GM18505 (cell line): Measurements from ENCODE around the gene CDPF1.

Experiments
- ATAC-seq: cut with Tn5 transposase; IDR thresholded peaks from one replicate; pipeline ENCODE4 v1.9.1; 2021; ENCODE audit not compliant: unreplicated experiment
- POLR2A ChIP-seq: IDR thresholded peaks from 4 replicates; pipeline ENCODE4 v1.6.1; 2011; ENCODE audit warnings: borderline replicate concordance; ENCODE audit not compliant: insufficient read depth, insufficient read length; ENCODE audit errors: extremely low read depth

Gene CDPF1, protein sequence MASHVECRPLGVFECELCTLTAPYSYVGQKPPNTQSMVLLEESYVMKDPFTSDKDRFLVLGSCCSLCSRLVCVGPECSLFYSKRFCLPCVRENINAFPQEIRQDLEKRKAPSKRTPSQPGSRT

DNA sequence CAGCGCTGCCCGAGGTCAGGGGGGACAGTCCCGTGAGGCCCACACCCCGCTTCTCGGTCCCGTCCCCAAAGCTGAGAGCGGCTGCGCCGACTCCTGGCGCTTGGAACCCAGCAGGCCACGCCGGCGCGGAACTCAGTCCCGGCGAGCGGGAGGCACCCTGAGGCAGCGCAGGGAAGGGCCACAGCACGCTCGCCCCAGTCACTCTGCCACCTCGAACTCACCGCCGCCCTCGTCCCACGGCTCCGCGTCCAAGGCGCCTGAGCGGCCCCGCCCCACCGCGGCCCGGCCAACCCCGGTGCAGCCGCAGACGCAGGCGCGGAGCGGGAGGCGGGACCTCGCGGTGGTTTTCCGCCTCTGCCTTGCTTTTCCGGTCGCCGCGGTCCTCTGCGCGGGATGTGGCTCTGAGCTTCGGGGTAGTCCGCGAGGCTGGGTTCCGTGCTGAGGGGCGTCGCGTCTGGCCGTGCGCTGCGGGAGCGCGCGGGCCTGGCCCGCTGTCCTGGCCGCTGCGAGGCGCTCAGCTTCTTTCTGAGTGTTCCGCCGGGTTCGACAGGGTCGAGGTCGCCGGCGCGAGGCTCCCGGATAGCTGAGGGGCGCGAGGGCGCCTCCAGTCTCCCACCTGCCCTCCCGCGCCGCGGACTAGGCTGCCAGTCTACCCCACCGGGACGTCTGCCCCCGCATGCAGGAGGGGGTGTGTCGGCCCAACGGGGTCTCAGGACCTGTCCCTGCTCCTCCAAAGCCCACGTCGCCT, at the start of gene CDPF1:
Gene CDPF1 (minus strand): TSS at position 259 of the 748 bp plus-strand sequence. CDS start 2,009 bp downstream, outside the sequence.
- peak; percentile 77 for ATAC-seq
- TF ChIP-seq POLR2A = peak; percentile 95

DNA sequence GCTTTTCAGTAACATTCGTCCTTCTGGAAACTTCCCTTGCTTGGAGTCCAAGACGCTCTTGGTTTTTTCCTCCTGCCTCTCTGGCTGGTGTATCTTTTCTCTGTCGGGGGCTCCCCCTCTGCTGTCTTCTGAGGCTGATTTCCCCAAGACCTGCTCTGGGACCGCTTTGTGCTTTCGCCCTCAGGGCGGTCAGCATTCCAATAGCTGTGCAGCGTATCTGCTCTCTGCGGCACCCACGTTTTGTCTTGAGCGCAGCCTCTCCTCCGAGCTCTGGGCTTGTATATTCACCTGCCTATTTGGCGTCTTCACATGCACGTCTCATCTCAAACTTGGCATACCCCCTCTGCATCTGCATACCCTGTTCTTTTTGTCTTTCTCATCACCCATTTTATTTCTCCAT, 49.0 kb upstream of the CDPF1 start:
- no peak for TF ChIP-seq POLR2A
- ATAC-seq = no peak

DNA sequence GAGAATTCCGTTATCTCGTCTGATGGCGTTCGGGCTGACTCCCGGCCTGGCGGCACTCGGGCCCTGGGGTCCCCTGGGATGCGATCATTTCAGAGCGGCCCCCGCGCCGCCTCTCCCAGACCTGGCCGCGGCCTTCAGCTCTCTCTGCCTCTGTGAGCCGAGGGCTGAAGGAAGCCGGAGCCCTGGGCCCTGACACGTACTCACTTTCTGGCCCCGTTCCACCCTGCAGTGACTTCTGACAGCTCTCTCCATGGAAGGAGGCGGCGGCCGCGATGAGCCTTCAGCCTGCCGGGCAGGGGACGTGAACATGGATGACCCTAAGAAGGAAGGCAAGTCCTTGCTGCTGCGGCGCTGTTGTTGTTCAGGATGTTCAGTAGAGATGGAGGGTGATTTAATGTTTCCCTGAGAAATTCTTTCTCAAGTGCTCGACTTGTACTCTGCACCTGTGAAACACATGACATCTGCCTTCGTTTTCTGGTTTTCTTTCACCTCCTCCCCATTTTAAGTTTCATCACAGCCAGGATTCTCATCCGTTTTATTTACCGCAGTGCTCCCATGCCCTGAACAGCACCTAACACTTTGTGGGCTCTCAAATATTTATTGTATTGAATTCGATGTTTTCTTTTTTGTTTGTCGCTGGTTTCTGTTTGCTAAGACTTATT, 47.2 kb upstream of the CDPF1 start:
- TF ChIP-seq POLR2A = no peak
- peak; percentile 16 for ATAC-seq

DNA sequence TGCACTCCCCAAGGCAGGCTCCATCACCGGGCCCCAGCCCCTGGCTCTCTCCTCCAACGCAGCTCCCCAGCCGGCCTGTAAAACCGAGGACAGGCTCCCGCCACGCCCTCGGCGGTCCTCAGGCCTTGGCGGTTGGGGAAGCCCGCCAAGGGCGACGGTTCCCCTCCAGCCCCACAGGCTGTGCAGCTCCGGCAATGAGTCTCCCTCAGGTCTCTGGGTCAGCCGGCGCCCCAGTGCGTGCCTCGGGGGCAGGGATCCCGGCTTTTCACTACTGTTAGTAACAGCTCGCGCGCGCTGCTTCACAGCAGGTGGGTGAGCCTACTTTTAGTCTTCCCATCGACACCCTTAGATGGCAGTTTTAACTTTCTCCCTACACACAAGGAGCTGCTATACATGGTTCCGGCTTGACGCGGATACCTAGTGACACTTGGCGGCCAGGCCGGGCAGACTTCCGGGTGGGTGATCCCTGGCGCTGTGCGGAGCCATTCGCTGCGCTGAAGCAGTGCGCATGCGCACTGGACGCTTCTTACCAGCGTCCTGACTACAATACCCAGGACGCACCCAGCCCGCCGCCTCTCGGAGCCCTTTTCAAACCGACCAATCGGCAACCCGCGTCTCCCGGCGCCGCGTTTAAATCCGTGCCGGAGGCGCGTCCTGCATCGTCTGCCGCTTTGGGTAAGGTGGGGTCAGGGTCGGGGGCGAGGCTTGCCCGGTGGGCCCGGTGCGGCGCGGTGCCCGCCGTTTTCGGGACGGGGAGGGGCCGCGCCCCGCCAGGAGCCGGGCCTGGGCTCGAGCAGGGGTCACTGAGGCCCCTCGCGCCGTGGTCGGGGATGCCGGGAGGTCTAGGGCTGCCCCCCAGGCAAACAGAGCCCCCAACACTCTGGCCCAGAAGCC, 46.4 kb upstream of the CDPF1 start, which contains the start of gene GTSE1:
Gene GTSE1 (plus strand): TSS at position 614 of the 894 bp plus-strand sequence. CDS start 531 bp downstream, outside the sequence.
- peak; percentile 85 for ATAC-seq
- TF ChIP-seq POLR2A = peak; percentile 90

DNA sequence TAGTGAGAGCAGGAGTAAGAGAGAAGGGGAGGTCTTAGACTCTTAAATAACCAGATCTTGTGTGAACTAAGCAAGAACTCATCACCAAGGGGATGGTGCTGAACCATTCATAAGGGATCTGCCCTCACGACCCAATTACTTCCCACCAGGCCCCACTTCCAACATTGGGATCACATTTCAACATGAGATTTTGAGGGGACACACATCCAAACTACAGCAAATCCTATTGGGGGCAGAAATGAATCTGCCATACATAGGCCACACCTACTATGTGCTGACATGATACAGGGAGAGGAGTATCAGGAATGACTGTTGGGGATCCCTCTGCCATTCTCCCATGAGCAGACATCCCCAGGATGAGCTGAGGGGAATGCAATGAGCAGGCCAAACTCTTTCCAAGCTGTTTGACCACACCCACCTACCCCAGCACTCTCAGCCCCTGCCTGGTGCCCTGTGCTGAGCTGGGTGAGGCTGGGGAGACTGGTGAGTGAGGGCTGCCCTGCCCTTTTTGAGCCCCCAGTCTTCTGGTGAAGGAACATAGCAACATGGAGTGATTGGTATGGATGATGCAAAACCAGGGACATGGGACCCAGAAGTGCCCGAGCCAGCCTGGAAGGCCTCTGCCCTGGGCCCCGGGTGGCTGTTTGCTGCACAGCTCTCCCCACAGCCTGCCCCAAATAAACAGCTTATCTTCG, 45.3 kb upstream of the CDPF1 start:
- TF ChIP-seq POLR2A = no peak
- ATAC-seq = no peak

DNA sequence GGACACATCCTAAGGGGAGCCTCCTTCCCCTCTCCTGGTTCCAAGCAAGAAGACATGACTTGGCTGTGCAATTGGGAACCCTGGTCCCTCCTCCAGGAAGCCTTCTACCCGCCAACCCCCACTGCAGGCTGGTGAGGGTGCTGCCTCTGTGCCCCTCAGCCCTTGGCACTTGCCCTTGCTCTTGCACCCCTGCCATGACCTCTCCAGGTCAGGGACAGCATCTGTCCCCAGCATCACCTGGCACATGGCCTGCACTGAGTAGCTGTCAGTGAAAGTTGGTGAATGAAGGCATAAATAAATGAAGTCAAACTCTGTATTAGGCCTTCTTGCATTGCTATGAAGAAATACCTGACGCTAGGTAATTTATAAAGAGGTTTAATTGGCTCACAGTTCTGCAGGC, 44.7 kb upstream of the CDPF1 start:
- no peak for TF ChIP-seq POLR2A
- ATAC-seq = no peak

DNA sequence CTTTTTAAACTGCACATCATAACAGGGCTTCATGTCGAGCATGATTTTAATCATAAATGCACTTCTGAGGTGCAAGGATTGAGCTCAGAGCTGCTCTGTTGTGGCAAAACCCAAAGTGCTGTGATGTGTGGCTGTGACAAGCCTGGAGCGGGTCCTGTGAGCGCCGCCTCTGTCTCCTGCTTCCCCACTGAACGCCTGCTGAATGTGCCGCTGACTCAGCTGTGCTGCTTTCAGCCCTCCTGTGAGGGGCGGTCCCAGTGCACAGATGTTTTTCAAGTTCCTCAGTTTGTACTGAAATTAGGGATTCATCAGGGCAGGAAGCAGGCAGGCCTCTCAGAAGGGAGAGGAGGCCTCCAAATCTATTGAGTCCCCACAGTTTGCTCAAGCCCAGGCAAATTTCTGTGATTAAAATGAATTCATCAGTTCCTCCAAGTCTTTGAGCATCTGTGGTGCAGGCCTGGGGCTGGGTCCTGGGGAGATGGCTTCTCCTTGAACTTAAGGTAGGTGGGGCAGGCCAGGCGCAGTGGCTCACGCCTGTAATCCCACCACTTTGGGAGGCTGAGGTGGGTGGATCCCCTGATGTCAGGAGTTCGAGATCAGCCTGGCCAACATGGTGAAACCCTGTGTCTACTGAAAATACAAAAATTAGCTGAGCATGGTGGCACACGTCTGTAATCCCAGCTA, 43.6 kb upstream of the CDPF1 start:
- no peak for TF ChIP-seq POLR2A
- ATAC-seq = no peak

DNA sequence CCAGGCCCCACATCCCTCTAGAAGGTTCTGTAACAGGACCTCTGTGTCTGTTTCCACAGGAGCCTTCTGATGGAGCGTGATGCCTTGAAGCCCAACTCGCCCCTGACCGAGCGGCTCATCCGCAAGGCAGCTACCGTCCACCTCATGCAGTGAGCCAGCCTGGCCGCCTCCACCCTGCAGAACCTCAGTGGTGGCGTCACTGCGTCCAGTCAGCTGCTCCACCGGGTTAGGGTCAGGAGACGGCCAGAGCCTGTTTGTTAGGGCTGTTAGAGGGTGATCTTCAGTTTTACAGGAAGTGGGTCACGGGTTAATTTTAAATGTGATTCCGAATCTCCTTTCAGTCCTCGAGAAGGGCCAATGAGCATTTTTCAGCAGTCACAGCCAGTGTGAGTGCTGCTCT, 42.6 kb upstream of the CDPF1 start:
- no peak for ATAC-seq
- no peak for TF ChIP-seq POLR2A

DNA sequence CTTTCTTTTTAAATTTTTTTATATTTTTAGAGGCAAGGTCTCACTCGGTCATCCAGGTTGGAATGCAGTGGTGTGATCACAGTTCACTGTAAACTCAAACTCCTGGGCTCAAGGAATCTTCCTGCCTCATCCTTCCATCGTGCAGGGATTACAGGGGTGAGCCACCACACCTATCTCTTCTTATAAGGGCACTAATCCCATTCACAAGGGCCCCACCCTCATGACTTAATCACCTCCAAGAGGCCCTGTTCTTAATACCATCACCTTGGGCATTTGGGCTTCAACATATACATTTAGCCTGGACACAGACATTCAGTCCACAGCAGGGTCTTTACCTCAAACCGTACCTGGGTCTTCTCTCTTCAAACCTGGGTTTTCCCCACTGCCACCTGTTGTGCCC, 42.1 kb upstream of the CDPF1 start:
- no peak for ATAC-seq
- no peak for TF ChIP-seq POLR2A

DNA sequence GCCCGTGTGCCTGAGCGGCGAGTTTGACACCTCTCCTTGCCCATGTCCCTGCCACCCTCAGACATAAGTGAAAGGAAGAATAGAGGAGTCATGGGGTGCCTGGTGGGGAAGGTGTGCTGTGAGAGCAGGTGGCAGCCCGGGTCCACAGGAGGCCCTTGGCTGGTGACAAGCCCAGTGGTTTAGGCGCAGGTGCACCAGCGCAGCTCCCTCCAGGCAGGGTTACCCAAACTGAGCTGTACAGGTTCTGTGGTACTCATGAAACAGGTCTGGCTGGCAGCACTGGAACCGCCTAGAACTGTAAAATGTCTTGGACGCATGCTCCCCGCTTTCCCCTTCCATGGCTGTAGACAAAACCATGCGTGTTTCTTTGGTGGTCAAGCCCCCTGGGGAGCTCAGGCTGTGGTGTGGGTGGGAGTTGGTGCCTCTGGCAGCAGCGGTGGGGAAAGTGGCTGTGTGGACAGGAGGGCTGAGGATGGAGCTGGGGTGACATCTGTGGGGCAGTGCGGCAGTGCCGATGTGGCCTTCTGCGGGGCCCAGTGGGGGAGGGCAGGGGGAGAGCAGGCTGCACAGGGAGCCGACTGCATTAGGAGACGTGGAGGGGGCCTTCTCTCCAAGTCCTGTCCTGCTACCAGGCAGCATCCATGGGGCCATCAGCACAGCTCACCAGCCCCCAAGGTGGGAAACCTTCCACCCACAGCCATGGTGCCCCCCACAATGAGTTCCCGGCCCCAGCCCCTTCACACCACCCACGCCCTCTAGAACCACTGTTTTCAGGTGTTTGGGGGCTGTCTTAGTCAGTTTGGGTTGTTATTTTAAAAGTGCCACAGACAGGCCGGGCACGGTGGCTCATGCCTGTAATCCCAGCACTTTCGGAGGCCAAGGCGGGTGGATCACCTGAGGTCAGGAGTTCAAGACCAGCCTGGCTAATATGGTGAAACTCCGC, 41.0 kb upstream of the CDPF1 start:
- TF ChIP-seq POLR2A = no peak
- ATAC-seq = no peak

DNA sequence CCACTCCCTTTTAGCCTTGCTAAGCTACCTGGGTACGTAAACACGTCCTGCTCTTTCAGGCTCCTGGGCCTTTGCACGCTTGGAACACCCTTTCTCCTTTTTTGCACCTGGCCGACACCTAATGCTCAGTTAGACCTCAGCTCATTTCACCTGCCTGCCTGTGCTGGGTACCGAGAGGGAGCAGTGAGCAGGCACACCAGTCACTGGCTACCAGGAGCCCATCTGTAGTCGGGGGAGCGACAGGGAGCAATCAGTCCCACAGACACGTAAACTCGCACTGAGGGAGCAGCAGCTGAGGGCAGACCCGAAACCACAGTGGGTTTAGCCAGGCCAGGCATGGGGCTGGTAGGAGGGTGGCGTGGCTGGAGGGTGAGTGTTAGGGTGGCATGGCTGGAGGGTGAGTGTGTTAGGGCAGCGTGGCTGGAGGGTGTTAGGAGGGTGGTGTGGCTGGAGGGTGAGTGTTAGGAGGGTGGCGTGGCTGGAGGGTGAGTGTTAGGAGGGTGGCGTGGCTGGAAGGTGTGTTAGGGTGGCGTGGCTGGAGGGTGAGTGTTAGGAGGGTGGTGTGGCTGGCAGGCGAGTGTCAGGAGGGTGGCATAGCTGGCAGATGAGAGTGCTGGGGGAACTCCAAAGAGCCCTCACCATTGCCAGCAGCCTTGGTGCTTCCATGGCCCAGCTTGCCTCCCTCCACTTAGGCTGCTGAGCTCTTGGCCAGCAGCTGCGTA, 40.2 kb upstream of the CDPF1 start:
- ATAC-seq = no peak
- TF ChIP-seq POLR2A = no peak

DNA sequence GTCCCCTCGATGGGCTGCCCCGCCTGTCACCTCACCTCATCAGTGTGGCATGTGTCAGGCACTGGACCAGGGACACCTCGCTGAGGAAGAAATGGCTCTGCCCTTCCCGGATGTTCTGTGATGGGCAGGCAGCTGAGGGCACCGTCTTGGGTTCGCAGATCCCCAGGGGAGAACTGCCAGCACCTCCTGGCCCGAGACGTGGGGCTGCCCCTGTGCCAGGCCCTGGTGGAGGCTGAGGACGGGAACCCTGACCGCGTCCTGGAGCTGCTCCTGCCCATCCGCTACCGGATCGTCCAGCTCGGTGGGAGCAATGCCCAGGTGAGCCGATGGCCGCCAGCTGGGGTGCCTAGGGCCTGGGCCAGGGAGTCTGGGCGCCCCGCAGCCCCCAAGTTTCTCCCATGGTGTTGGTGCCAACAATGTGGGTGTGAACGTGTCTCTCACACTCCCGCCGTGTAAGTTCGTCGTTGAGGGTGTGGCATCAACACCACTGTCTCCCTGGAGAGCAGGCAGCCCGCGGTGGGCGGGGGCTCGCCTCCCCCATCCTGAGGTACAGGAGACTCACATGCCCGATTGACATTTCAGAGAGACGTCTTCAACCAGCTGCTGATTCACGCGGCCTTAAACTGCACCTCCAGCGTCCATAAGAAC, 39.3 kb upstream of the CDPF1 start:
- no peak for ATAC-seq
- TF ChIP-seq POLR2A = no peak
